H9 (cell line): ENCODE results near the gene DHRS9. TPM values are rescaled to one million over a fixed set of nuclear protein-coding genes. Genes with fewer than 3 reads are reported as not detected.

Source experiments
- DNase-seq: peaks from one replicate; pipeline ENCODE4 v3.0.0-alpha.2; 2017
- H2AFZ ChIP-seq: one replicate; pipeline ENCODE4 v1.6.1; 2013; ENCODE audit warnings: mild to moderate bottlenecking, low read length, control low read depth, moderate library complexity
- H2AK5ac ChIP-seq: 2 replicates; pipeline ENCODE4 v1.6.1; 2013; ENCODE audit warnings: low read length, control low read depth, mixed read lengths; ENCODE audit not compliant: insufficient read length
- H2BK120ac ChIP-seq: one replicate; pipeline ENCODE4 v1.6.1; 2013; ENCODE audit warnings: low read depth, mild to moderate bottlenecking, low read length, control low read depth, inconsistent platforms; ENCODE audit not compliant: poor library complexity, severe bottlenecking
- H2BK12ac ChIP-seq: 2 replicates; pipeline ENCODE4 v1.6.1; 2013; ENCODE audit warnings: low read length, control low read depth, mixed read lengths, low read depth; ENCODE audit not compliant: insufficient read length
- H2BK15ac ChIP-seq: 2 replicates; pipeline ENCODE4 v1.6.1; 2013; ENCODE audit warnings: low read depth, low read length, control low read depth
- H2BK20ac ChIP-seq: one replicate; pipeline ENCODE4 v1.6.1; 2013; ENCODE audit warnings: low read depth, mild to moderate bottlenecking, low read length, control low read depth, inconsistent platforms; ENCODE audit not compliant: poor library complexity, severe bottlenecking
- H2BK5ac ChIP-seq: 2 replicates; pipeline ENCODE4 v1.6.1; 2013; ENCODE audit warnings: low read length, control low read depth, mixed read lengths; ENCODE audit not compliant: insufficient read length
- H3K14ac ChIP-seq: 2 replicates; pipeline ENCODE4 v1.6.1; 2013; ENCODE audit warnings: low read length, control low read depth; ENCODE audit not compliant: insufficient read depth
- H3K18ac ChIP-seq: 2 replicates; pipeline ENCODE4 v1.6.1; 2013; ENCODE audit warnings: low read depth, mild to moderate bottlenecking, mixed read lengths, low read length, control low read depth; ENCODE audit not compliant: insufficient read length
- H3K23ac ChIP-seq: 2 replicates; pipeline ENCODE4 v1.6.1; 2013; ENCODE audit warnings: low read length, control low read depth, mixed read lengths, low read depth; ENCODE audit not compliant: insufficient read length
- H3K23me2 ChIP-seq: 2 replicates; pipeline ENCODE4 v1.6.1; 2013; ENCODE audit warnings: low read depth, mild to moderate bottlenecking, mixed read lengths, low read length, control low read depth; ENCODE audit not compliant: insufficient read length, poor library complexity, severe bottlenecking
- H3K27ac ChIP-seq: 2 replicates; pipeline ENCODE4 v1.5.1; 2013; ENCODE audit warnings: low read length, control low read depth, mixed read lengths, low read depth; ENCODE audit not compliant: insufficient read length
- H3K27me3 ChIP-seq: 2 replicates; pipeline ENCODE4 v1.6.1; 2013; ENCODE audit warnings: low read length, control low read depth, inconsistent platforms; ENCODE audit not compliant: insufficient read depth
- H3K4ac ChIP-seq: 2 replicates; pipeline ENCODE4 v1.6.1; 2013; ENCODE audit warnings: low read depth, mild to moderate bottlenecking, control low read depth, inconsistent platforms, low read length, moderate library complexity
- H3K4me1 ChIP-seq: 2 replicates; pipeline ENCODE4 v1.6.1; 2013; ENCODE audit warnings: low read length, control low read depth, inconsistent platforms; ENCODE audit not compliant: insufficient read depth
- H3K4me2 ChIP-seq: 2 replicates; pipeline ENCODE4 v1.6.1; 2013; ENCODE audit warnings: low read length, control low read depth, mixed read lengths; ENCODE audit not compliant: insufficient read length, insufficient read depth
- H3K56ac ChIP-seq: 2 replicates; pipeline ENCODE4 v1.6.1; 2013; ENCODE audit warnings: low read depth, mild to moderate bottlenecking, mixed read lengths, low read length, control low read depth; ENCODE audit not compliant: insufficient read length
- H3K79me1 ChIP-seq: 2 replicates; pipeline ENCODE4 v1.6.1; 2013; ENCODE audit warnings: low read depth, mild to moderate bottlenecking, moderate library complexity, low read length, control low read depth, inconsistent platforms; ENCODE audit not compliant: insufficient read depth, poor library complexity, severe bottlenecking
- H3K79me2 ChIP-seq: 2 replicates; pipeline ENCODE4 v1.6.1; 2013; ENCODE audit warnings: low read length, control low read depth, inconsistent platforms; ENCODE audit not compliant: insufficient read depth
- H3K9ac ChIP-seq: 2 replicates; pipeline ENCODE4 v1.6.1; 2013; ENCODE audit warnings: low read length, control low read depth, mixed read lengths; ENCODE audit not compliant: insufficient read length; ENCODE audit errors: extremely low read depth
- H3K9me3 ChIP-seq: one replicate; pipeline ENCODE4 v1.6.1; 2013; ENCODE audit warnings: low read depth, low read length, inconsistent platforms; ENCODE audit not compliant: control insufficient read depth
- H3T11ph ChIP-seq: one replicate; pipeline ENCODE4 v1.6.1; 2013; ENCODE audit warnings: mild to moderate bottlenecking, low read length, control low read depth, inconsistent platforms
- H4K20me1 ChIP-seq: one replicate; pipeline ENCODE4 v1.6.1; 2013; ENCODE audit not compliant: control insufficient read depth, insufficient read length, insufficient read depth
- H4K5ac ChIP-seq: 2 replicates; pipeline ENCODE4 v1.6.1; 2013; ENCODE audit warnings: low read depth, mild to moderate bottlenecking, mixed read lengths, low read length, control low read depth; ENCODE audit not compliant: insufficient read length
- H4K8ac ChIP-seq: replicated peaks from 2 replicates; pipeline ENCODE4 v1.6.1; 2013; ENCODE audit warnings: low read length, control low read depth, mixed read lengths, low read depth; ENCODE audit not compliant: insufficient read length
- H4K91ac ChIP-seq: 2 replicates; pipeline ENCODE4 v1.6.1; 2013; ENCODE audit warnings: low read depth, mild to moderate bottlenecking, moderate library complexity, mixed read lengths, low read length, control low read depth; ENCODE audit not compliant: insufficient read length
- H3K27ac Mint-ChIP-seq, 3 experiments: 2 replicates in 2 of 3; 3 replicates in 1 of 3; pipeline ENCODE4 v1.8.0; 2020 to 2021; ENCODE audit warnings: mixed read lengths in 3 of 3, mild to moderate bottlenecking in 1 of 3, moderate library complexity in 1 of 3
- H3K27me3 Mint-ChIP-seq: 2 replicates; pipeline ENCODE4 v1.8.0; 2021; ENCODE audit warnings: low read depth, mild to moderate bottlenecking, moderate library complexity, mixed read lengths
- H3K36me3 Mint-ChIP-seq, 3 experiments: 2 replicates in 2 of 3; 3 replicates in 1 of 3; pipeline ENCODE4 v1.8.0; 2020 to 2021; ENCODE audit warnings: low read depth in 3 of 3, mixed read lengths in 3 of 3; ENCODE audit not compliant: insufficient read depth in 1 of 3
- H3K4me1 Mint-ChIP-seq, 2 experiments: 2 replicates each; pipeline ENCODE4 v1.8.0; 2020; ENCODE audit warnings: mixed read lengths in 2 of 2
- H3K4me3 Mint-ChIP-seq, 2 experiments: 2 replicates in 1 of 2; 3 replicates in 1 of 2; pipeline ENCODE4 v1.8.0; 2020 to 2021; ENCODE audit warnings: mild to moderate bottlenecking in 2 of 2, mixed read lengths in 2 of 2, moderate library complexity in 1 of 2
- H3K9me3 Mint-ChIP-seq, 2 experiments: 2 replicates in 1 of 2; 3 replicates in 1 of 2; pipeline ENCODE4 v1.8.0; 2020; ENCODE audit warnings: mild to moderate bottlenecking in 2 of 2, mixed read lengths in 2 of 2, moderate library complexity in 1 of 2
- CTCF ChIP-seq: fragments of 200-600 bp; sonication (generic); conservative IDR thresholded peaks from 3 replicates; pipeline ENCODE4 v1.8.0; 2021; ENCODE audit warnings: antibody characterized with exemption, mild to moderate bottlenecking
- WGBS: extraction: QIAGEN DNeasy Blood & Tissue Kit; methylation state at CpG from one replicate; pipeline ENCODE4 v1.1.7; 2013; ENCODE audit warnings: missing lambda C conversion rate, low lambda C conversion rate, mixed read lengths; ENCODE audit not compliant: insufficient read length; ENCODE audit errors: extremely low coverage; 5-methylcytosine and 5-hydroxymethylcytosine counted together
- total RNA-seq: library from RNA; stranded (reverse); gene quantifications from 2 replicates; pipeline ENCODE4 v1.2.1, GENCODE V29; 2021

DHRS9 gene
- total RNA-seq, 1 experiment from 2014 or later = not detected

- no peaks in the 10 kb centered on the region for H4K20me1 ChIP-seq
- no peaks in the 10 kb centered on the region for H3K27me3 ChIP-seq
- H3K4me1 ChIP-seq = no peaks in the 10 kb centered on the region
- Mint-ChIP-seq H3K4me3 (no peak within 1 kb of the TSS), H3K4me1 (peaks cover 3 to 11% of the 10 kb centered on the region in 2 experiments; a peak in 3 of 4 replicates), H3K9me3 (no peaks in the 10 kb centered on the region), H3K27ac (peak within 1 kb of the TSS in 1 of 3 experiments; percentile 58; a peak in 2 of 7 replicates), H3K36me3 (no peaks in the 10 kb centered on the region), H3K27me3 (no peaks in the 10 kb centered on the region)
- H3K23me2 ChIP-seq = no peaks in the 10 kb centered on the region
- H2BK20ac ChIP-seq = no peak within 1 kb of the TSS
- no peak within 1 kb of the TSS for H4K91ac ChIP-seq
- no peak within 1 kb of the TSS for H4K8ac ChIP-seq
- no peak within 1 kb of the TSS for H3K56ac ChIP-seq
- no peak within 1 kb of the TSS for H4K5ac ChIP-seq
- no peak for DNase-seq
- no peak within 1 kb of the TSS for H2AFZ ChIP-seq
- no peak within 1 kb of the TSS for H2BK5ac ChIP-seq
- no peak within 1 kb of the TSS for H2BK120ac ChIP-seq
- no peaks in the 10 kb centered on the region for H3K79me1 ChIP-seq
- H3K9me3 ChIP-seq = no peaks in the 10 kb centered on the region
- no peak within 1 kb of the TSS for H3K23ac ChIP-seq
- no peak within 1 kb of the TSS for H3K27ac ChIP-seq
- no peak within 1 kb of the TSS for H3K18ac ChIP-seq
- no peak within 1 kb of the TSS for H3K4me2 ChIP-seq
- no CpG with 5 or more reads among the region's 3 CpGs for WGBS
- no peak within 1 kb of the TSS for H3K4ac ChIP-seq
- no peak within 1 kb of the TSS for H3T11ph ChIP-seq
- H3K79me2 ChIP-seq = no peaks in the 10 kb centered on the region
- TF ChIP-seq CTCF = no peak
- no peak within 1 kb of the TSS for H3K14ac ChIP-seq
- no peak within 1 kb of the TSS for H3K9ac ChIP-seq
- no peak within 1 kb of the TSS for H2AK5ac ChIP-seq
- no peak within 1 kb of the TSS for H2BK15ac ChIP-seq
- no peak within 1 kb of the TSS for H2BK12ac ChIP-seq
Observed at GRCh38 chr2:169031202-169031601, 38.2 kb upstream of the DHRS9 start, which contains the start of gene ABCB11. TSS of gene ABCB11 (minus strand) at chr2:169031324. CDS start at chr2:169018125, 13,199 bp downstream.
